OCI-LY1 (cell line): Measurements from ENCODE around the gene ARHGEF25.

ENCODE experiments used
- CTCF ChIP-seq: fragments of 200-600 bp; sonication (generic), shearing (Covaris generic); IDR thresholded peaks from 2 replicates; pipeline ENCODE4 v1.5.1; 2017; ENCODE audit warnings: mild to moderate bottlenecking, antibody characterized with exemption, low read length, moderate library complexity, mixed read lengths
- EZH2 ChIP-seq: fragments of 200-600 bp; sonication (generic), shearing (Covaris generic); IDR thresholded peaks from 2 replicates; pipeline ENCODE4 v1.8.0; 2017; ENCODE audit warnings: borderline replicate concordance, mixed run types, mild to moderate bottlenecking, antibody characterized with exemption, low read length, moderate library complexity, mixed read lengths

- TF ChIP-seq CTCF (no peak), EZH2 (no peak)
Measured at GRCh38 chr12:57569858-57570257, 41.4 kb upstream of the ARHGEF25 start.
